GM18909 (cell line): ENCODE results near the gene RNF144B.
"Not testable (repeated sequence)": the region's sequence is repeated elsewhere in the genome, so short reads cannot be mapped to it uniquely, and the experiment has no call there.

Experiments used
- ATAC-seq: cut with Tn5 transposase; IDR thresholded peaks from one replicate; pipeline ENCODE4 v1.9.1; 2021; ENCODE audit warnings: mild to moderate bottlenecking; ENCODE audit not compliant: unreplicated experiment, poor library complexity

Gene RNF144B

DNA sequence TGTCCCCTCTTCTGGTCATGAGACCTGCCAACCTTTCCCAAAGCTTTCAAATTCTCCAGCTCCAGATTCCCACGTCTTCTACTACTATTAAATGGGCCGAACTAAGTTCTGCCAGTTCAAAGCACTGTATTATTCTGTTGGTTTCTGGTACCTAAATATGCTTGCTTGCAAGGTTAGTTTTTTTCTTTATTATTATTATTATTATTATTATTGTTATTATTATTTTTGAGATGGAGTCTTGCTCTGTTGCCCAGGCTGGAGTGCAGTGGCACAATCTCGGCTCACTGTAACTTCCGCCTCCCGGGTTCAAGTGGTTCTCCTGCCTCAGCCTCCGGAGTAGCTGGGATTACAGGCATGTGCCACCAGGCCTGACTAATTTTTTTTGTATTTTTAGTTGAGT, 17.8 kb downstream of the RNF144B start:
- ATAC-seq: not testable (repeated sequence)

DNA sequence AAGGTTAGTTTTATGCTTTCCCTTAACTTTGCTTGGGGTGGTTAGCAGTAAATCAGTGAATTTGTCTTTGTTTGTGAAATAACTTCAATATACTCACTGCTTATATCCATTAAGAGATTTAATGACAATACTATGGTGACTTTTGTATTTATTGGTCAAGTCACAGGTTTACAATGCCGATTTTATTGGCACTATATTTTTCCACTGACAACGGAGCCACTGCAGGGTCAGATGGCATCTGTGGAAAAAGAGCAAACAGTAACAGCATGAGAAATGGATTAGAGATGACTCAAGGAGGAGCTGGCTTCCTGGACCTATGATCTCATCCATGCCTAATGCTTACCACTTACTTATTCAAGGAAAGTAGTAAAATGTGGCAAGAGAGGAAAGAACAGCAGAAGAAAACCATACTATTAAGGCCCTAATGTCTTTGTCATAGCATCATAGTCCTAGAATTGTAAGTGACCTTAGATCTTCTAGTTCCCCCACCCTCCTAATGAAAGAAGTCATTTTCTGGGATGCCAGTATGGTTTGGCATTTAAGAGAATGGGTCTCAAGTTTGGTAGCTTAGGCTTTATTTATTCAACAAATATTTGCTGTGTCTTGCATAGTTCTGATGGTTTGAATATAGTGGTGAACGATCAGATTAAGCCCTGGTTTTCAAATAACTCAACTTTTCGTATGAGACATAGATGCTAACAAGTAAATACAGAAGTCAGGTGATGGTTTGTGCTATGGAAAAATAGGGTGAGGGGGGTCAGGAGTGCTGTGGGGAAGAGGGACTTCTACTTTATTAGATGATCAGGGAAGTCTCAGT, 18.5 kb downstream of the RNF144B start:
- ATAC-seq: no peak

DNA sequence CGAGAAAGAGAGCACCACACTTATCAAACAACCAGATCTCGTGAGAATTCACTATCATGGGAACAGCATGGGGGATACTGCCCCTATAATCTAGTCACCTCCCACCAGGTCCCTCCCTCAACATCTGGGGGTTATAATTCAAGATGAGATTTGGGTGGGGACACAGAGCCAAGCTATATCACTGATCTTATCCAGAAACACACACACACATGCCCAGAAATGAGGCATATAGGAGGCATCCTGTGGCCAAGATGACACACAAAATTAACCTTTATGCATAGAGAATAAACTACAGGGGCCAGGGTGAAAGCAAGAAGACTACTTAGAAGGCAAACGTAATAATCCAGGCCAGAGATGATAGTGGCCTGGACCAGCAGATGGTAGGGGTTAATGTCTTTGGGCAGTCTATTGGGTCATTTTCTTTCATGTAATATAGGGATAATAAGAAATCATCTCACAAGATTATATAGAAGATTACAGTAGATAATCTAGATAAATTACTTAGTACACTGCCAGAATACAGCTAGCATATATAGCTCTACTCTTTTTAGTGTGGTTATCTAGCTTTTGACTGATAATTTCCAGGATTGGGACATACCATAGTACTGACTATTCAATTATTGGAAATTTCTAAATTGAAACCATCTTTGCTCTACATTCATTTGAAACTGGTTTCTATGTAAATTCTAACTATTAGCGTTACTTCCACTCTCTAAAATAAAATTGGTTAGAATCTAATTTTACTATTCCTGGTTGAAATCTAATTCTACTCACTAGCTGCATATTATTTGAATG, 20.0 kb downstream of the RNF144B start:
- no peak for ATAC-seq

DNA sequence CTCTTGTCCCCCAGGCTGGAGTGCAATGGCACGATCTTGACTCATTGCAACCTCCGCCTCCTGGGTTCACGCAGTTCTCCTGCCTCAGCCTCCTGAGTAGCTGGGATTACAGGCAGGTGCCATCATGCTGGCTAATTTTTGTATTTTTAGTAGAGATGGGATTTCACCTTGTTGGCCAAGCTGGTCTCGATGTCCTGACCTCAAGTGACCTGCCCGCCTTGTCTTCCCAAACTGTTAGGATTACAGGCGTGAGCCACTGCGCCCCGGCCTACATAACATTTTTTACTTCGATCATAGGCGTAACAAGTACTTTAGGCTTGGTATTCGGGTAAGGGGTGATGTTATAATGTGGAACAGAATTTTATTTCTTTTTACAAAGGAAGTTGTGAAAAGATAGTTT, 22.5 kb downstream of the RNF144B start:
- not testable (repeated sequence) for ATAC-seq

DNA sequence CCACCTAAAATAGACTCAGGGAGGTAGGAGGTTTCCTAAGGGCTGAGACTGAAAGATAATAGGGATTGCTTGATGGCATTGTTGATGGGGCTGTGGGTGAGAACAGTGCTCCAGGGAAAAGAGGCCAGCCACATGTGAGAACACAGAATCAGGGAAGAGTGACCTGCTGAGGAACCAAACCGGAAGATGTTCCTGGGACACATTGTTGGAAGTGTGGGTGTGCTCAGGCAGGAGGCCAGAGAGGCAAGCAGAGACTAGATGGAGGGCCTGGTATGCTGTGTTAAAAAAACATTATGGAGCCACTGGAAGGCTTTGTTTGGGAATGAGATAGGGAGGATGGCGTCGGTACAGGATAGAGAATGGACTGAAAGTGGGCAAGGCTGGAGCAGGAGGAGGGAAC, 23.3 kb downstream of the RNF144B start:
- no peak for ATAC-seq

DNA sequence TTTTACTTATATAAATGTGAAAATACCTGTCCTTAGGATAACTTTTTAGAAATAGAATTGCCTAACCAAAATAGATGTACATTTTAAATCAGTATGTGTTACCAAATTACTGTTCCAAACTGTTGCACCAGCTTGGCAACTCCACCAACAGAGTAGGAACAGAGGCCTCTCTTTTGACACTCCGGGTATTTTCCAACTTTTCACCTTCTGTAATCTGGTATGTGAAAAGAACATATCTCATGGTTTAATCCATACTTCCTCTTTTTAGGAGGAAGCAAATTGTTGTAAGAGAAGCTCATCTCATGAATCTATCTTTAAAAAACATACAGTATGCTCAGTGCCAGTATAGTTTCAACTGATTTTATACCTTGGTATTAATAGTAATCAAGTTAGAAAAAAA, 24.9 kb downstream of the RNF144B start:
- ATAC-seq: no peak

DNA sequence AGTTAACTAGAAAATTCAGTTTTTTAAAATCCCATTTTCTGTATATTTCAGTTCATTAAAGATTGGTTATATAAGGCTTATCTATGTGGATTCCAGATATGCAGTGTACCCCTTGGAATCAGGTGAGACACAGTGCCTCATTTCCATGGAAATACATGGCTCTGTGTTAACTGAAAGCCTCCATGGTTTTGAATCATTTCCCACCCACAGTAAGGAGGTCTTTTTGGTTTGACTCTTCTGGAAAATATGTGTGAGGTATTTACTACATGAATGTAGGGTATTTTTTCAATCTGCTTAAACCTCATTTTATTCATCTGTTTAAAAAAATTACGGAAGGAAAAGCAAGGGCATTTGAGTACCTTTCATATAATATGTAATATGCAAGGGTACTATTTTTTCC, 25.5 kb downstream of the RNF144B start:
- ATAC-seq: no peak

DNA sequence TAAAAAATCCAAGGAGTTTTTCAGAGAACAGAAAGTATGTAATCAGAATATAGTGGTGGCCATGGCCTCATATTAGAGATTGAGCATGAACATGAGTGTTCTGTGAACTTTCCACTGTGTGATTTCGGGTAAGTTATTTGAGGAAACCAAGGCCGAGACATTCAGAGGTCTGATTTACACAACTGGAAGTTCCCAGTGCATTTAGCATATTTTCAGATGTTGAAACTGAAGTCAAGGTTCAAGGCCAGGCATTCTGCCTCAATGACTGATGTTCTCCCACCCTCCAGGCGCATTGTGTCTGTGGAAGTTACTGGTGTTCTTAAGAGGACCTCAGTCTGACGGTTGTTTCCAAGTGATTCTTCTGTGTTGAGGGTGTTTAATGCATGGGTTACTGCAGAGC, 26.2 kb downstream of the RNF144B start:
- ATAC-seq: no peak

DNA sequence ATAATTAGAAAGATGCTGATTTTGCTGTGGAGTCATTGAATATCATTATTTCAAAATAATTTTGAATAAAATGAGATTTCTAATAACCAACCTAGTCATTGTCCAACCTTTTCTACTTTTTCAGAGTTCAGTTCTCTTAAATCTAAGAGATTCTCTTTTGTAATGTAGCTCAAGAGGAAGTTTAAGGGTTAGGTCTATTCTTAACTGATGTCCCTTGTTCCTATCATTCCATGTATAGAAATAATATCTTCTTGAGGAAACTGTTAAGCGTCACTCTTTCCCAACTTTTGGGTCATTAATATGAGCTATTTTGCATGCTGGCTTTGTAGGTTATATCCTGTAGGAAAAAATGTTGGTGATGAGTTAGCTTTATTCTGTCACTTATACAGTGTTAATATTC, 27.0 kb downstream of the RNF144B start:
- ATAC-seq: no peak

DNA sequence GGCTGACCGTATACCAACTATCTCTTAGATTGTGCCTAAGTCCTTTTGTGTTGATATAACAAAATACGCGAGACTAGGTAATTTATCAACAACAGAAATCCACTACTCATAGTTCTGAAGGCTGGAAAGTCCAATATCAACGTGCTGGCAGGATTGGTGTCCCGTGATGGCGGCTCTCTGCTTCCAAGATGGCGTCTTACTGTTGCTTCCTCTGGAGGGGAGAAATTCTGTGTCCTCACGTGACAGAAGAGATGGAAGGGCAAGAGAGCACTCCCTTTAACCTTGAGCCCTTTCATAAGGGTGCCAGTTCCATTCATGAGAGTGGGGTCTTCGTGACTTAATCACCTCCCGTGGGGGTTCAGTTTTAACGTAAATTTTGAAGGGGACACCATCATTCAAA, 28.1 kb downstream of the RNF144B start:
- ATAC-seq: no peak

DNA sequence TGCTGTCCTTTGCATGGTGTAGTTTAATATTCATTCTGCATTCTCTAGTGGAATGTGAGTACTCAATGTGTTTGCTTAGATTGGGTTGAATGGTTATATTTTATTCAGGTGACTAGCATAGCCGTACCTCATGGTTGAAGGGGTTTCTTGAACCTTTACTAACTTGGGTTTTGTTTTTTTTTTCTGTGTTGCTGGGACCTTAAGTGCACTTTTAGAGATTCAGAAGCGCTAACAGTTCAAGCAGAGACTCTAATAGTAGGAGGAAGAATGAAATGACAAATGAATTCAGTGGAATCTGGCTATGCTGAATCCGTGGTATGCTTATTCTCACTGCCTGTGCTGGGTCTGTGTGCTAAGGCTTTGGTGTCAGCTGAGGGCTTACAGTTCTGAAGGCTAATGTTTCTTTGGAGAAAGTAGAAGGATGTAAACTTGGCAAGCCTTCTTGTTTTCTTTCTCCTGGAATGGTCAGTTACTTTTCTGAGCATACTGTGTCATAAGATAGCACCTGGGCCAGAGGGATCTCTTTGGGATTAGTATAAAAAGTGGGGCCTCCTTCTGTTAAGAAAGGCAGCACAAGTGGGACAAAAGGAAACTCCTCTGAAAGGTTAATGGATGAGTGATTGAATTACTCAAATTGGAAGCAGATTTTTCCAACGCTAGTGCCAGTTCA, 28.7 kb downstream of the RNF144B start:
- ATAC-seq: no peak

DNA sequence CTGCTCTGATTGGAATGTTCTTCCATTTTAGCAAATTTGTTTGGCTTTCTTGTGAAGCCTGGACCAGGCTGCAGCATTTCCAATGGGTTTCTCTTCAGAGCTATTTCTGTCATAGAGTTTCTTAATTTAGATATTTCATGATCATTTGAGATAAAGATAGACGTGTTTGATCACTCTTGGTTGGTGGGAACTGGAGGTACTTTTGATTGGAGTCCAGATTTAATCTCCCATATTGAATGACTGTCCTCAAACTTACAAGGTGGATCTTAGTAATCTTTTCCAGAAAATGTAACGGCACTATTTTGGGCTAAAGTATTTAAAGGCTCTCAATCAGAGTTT, 29.2 kb downstream of the RNF144B start:
- no peak for ATAC-seq

DNA sequence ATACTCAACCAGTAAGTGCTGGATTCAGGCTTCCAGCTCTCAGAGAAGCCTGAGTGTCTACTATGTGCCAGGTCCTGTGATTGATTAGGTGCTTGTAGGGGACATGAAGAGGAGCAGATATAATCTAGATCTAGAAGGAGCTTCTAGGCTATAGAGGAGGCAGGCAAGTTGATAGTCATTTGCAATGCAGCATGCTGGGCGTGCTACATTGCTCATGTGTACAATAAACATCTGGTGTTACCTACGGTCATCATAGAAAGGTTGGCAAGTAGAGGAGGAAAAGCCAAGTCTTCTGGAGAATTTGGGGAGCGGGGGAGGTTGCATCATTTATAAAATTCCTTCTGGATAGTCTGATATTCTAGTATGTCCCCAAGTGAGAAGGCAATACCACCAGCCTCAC, 33.2 kb downstream of the RNF144B start:
- ATAC-seq: no peak

DNA sequence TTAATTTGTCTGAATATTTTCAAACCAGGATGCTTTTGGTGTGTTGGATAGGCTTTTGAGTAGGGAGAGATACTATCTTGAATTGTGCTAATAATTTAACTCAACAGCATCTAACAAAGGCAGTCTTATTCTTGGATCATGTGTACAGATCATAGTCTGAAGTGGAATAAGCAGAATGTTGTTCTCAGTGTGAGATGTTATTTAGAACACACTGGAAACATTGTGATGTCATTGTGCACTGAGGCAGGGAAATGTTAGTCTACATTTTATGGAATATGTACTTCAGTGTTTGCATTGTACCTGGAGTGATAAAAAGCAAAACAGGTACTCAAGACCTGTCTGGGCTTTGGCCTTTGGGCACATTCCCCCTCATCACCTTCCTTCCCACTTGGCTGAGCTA, 35.0 kb downstream of the RNF144B start:
- ATAC-seq: no peak

DNA sequence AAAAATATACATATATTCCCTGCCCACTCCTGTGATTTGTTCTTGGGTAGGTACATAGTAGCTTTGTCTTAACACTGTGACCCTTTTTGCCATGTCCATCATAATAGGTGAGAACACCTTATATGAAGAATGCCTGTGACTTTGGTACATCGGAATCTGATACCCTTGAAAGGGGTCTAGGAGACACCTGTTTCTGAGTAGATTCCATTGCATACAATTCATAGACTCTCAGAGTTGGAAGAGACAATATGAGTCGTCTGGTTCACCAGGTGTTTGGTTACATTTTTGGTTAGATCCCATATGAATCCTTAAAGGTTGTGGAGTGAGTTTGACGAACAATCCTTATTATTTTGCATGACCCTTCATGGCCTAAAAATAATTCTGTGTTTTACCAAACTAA, 36.3 kb downstream of the RNF144B start:
- ATAC-seq: no peak

DNA sequence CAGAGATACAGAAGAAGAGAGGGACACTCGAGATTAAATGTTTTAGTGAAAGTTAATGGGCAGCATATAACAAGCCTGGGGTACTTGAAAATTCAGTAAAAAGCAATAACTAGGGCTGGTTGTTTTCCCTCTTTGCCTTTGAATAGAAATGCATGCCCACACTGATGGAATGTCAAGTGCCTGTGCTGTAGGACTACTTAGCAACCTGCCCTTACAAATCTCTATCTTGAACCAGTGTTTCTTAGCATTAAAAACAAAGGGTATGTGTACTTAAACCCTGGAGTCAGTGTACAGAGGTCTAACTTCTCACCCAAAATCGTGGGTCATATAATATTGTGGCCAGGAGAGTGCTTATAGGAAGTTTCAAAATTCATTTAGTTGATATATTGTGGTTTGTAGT, 37.1 kb downstream of the RNF144B start:
- ATAC-seq: no peak

DNA sequence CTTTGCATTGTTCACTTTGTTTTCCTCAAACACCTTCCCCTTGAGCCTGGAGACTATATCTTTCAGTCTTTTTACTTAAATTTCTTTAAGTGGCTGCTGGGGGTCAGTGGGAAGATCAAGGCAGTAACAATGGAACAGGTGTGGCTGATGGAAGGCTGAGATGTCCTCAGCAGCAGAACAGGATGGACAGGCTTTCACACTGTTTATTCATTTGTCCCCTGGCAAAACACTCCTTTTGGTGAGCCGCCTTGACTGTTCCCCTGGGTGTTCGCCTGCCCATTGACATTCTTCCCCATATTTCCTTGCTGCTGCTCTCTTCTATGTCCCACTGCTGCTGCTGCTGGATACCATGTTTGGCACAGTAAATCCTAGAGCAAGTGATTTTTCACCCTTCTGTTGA, 38.1 kb downstream of the RNF144B start:
- ATAC-seq: no peak

DNA sequence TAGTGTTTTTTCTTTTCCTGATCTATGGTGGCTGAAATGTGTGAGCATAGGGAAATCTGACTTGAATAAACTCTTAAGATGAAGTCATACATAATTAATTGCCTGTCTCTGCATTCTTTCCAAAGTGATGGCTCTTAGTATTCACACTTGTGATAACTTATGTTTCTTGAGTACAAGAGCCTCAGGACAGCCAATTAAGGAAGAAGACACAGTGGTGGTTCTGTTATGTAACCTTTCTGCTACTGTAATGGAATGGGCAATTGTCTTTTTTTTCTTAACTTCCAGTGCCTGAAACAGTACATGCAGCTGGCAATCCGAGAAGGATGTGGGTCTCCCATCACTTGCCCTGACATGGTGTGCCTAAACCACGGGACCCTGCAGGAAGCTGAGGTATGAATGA, 40.1 kb downstream of the RNF144B start:
- ATAC-seq: no peak

DNA sequence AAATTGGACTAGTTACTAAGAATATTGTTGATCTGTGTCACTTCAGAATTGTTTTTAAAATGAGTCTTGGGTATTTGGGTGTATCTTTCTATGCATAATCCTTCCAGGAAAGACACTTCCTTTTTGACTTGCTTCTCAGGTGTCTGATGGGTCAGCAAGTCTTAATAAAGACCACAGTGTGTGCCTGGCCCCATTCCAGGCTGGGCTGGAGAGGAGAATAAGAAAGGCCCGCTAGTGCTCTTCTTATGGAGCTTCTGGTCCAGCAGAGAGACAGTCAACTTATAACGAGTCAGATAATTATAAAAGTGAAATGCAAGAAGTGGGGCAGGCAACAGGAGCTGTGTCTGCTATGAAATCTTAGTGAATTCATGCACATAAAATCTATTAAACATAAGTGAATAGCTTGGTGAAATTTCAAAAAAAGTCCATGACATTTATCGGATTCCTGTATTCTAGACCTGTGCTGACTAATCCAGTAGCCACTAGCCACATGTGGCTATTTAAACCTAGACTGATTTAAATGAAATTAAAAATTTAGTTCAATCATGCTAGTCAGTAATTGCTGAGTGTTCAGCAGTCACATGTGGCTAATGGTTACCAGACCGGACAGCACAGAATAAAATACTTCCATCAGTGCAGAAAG, 42.6 kb downstream of the RNF144B start:
- no peak for ATAC-seq

DNA sequence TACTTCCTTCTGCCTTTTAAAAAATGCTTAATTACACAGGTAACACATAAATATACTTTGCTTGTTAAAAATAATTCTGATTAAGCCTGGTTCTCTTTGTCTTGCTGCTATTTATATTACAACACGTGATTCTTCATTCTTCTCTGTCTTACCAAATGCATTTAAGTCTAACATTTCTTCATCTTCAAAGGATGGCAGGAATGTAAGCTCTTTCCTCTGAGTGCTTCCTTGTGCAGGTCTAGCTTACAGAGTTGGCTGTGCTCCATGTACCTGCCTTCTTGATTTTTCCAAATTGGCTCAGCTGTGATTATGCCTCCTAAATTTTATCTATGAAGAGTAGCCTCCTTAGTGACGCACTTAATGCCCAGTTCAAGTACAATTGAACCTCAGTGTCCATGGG, 44.4 kb downstream of the RNF144B start:
- no peak for ATAC-seq

DNA sequence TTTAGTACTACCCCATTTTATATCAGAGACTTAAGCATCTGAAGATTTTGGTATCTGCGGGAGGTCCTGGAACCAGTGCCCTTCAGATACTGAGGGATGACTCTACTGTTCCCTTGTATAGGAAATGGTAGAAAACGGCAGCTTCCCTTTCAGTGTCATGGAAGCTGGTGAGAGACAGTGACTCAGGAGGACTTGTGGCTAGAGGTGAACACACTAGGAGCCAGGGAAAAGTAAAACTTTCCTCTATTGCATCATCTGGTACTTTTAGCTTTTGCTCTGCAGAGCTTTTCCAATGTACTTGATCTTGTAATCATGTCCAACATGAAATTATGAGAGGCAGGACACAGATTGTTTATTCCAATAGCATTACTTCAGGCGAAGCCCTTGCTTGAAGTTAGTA, 45.0 kb downstream of the RNF144B start:
- ATAC-seq: no peak
